BE2C (cell line): ENCODE measurements around the gene STXBP1.

Experiments
- DNase-seq: peaks from one replicate; pipeline ENCODE4 v3.0.0-alpha.2; 2020
- H3K27me3 ChIP-seq: fragments of 250-450 bp; sonication (Bioruptor Pico); 2 replicates; pipeline ENCODE4 v1.5.1; 2020; ENCODE audit warnings: mild to moderate bottlenecking
- H3K36me3 ChIP-seq: fragments of 250-450 bp; sonication (Bioruptor Pico); 2 replicates; pipeline ENCODE4 v1.5.1; 2020; ENCODE audit warnings: mild to moderate bottlenecking
- H3K4me1 ChIP-seq: fragments of 250-450 bp; sonication (Bioruptor Pico); 2 replicates; pipeline ENCODE4 v1.5.1; 2020
- H3K4me3 ChIP-seq: 2 replicates; pipeline ENCODE4 v1.5.1; 2011; ENCODE audit warnings: low read depth, low read length
- H3K9me3 ChIP-seq: fragments of 250-450 bp; sonication (Bioruptor Pico); 2 replicates; pipeline ENCODE4 v1.5.1; 2020
- CTCF ChIP-seq: IDR thresholded peaks from 2 replicates; pipeline ENCODE4 v1.5.1; 2012; ENCODE audit warnings: mild to moderate bottlenecking, low read depth, low read length

The STXBP1 gene

GRCh38 chr9:127710204-127710783 lies 98.2 kb downstream of the STXBP1 start:
- Histone ChIP-seq H3K4me3 (no peak overlapping the region), H3K9me3 (peaks cover 8% of the 10 kb centered on the region; the same call in 1 of the 2 replicates), H3K27me3 (no peaks in the 10 kb centered on the region), H3K36me3 (no peaks in the 10 kb centered on the region; the same call in 1 of the 2 replicates), H3K4me1 (peaks cover 5% of the 10 kb centered on the region; the same call in 1 of the 2 replicates)
- DNase-seq: no peak
- TF ChIP-seq CTCF: no peak

DNA sequence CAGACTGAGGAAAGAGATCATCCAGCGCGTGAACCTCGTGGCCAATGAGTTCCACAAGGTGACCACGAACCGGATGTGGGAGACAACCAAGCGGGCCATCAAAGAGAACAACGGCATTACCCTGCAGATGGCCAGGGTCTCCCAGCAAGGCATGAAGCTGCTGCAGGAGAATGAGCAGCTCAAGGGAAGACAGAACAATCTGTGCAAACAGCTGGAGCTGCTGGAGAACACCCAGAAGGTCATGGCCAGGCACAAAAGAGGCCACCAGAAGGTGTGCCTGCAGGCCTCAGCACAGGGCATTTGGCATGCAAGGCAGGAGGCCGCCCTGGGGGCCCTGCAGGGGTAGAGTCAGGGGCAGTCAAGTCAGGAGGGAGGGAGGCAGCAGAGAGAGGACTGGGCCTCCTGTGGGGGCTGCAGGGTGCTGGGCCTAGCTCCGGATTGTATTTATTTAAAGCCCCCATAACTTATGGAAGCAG lies 99.2 kb downstream of the STXBP1 start:
- Histone ChIP-seq H3K36me3 (no peaks in the 10 kb centered on the region; the same call in 1 of the 2 replicates), H3K27me3 (no peaks in the 10 kb centered on the region), H3K9me3 (peaks cover 8% of the 10 kb centered on the region; the same call in 1 of the 2 replicates), H3K4me1 (peaks cover 8% of the 10 kb centered on the region), H3K4me3 (no peak overlapping the region)
- no peak for DNase-seq
- no peak for TF ChIP-seq CTCF

DNA sequence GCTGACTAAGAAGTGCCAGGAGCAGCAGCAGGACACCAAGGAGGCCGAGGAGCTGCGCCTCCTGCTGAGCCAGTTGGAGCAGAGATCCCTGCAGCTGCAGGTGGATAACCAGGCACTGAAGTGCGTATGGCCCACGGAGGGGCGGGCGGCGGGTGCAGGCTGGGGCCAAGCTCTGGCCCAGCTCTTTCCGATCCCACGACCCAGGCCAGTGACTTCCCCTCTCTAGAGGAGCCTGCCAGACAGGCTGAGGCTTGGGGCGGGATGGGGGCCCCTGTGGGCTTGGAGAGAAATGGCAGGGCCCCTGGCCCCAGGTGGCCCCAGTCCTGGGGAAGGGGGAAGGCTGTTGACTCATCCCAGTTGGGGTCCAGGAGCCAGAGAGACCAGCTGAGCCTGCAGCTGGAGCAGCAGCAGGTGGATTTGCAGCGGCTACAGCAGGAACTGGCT lies 99.8 kb downstream of the STXBP1 start:
- no peak for DNase-seq
- TF ChIP-seq CTCF: no peak
- Histone ChIP-seq H3K4me3 (no peak overlapping the region), H3K4me1 (peaks cover 6% of the 10 kb centered on the region), H3K9me3 (peaks cover 8% of the 10 kb centered on the region; the same call in 1 of the 2 replicates), H3K36me3 (no peaks in the 10 kb centered on the region; the same call in 1 of the 2 replicates), H3K27me3 (no peaks in the 10 kb centered on the region)

DNA sequence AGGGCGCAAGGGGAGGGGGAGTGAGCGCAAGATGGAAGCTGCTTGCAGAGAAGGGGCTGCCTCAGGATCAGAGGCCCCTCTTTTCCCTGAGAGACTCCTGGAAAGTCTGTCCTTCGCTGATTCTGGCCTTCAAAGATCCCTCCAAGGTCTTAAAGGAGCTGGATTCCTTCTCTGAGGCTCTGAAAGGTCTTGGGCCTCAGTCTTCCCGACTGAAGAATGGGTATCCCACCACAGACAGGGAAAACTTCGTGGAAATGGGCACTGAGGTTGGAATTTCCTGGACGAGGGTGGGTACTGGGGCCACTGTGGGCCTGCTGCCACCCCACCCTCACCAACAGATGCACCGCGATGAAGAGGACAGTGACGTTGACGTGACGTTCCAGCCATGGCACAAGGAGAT lies 100.3 kb downstream of the STXBP1 start:
- DNase-seq: no peak
- H3K4me1 ChIP-seq: peaks cover 4% of the 10 kb centered on the region
- no peak overlapping the region for H3K4me3 ChIP-seq
- no peaks in the 10 kb centered on the region; the same call in 1 of the 2 replicates for H3K36me3 ChIP-seq
- no peaks in the 10 kb centered on the region for H3K27me3 ChIP-seq
- H3K9me3 ChIP-seq: peaks cover 8% of the 10 kb centered on the region; the same call in 1 of the 2 replicates
- TF ChIP-seq CTCF: no peak

GRCh38 chr9:127712867-127713266 lies 100.8 kb downstream of the STXBP1 start:
- peaks cover 4% of the 10 kb centered on the region for H3K4me1 ChIP-seq
- no peak for DNase-seq

More at GRCh38 chr9:127712867-127713266, 100.8 kb downstream of the STXBP1 start:
- H3K4me3 ChIP-seq: no peak overlapping the region
- no peak for TF ChIP-seq CTCF
- no peaks in the 10 kb centered on the region; the same call in 1 of the 2 replicates for H3K36me3 ChIP-seq
- no peaks in the 10 kb centered on the region for H3K27me3 ChIP-seq
- peaks cover 8% of the 10 kb centered on the region; the same call in 1 of the 2 replicates for H3K9me3 ChIP-seq
